SK-N-MC (cell line): ENCODE measurements around the gene RUFY4.

Experiments used
- DNase-seq: peaks from one replicate; pipeline ENCODE4 v3.0.0-alpha.2; 2011; ENCODE audit warnings: low read depth, low spot score
- H3K27ac ChIP-seq: fragments of 200-600 bp; sonication (generic); 2 replicates; pipeline ENCODE4 v1.5.1; 2016; ENCODE audit warnings: mixed run types
- H3K36me3 ChIP-seq: fragments of 200-600 bp; sonication (generic); 2 replicates; pipeline ENCODE4 v1.6.1; 2017; ENCODE audit warnings: antibody characterized with exemption, low read length, mixed read lengths; ENCODE audit not compliant: insufficient read depth
- H3K4me3 ChIP-seq: fragments of 200-600 bp; sonication (generic); 2 replicates; pipeline ENCODE4 v1.5.1; 2016
- H3K9ac ChIP-seq: fragments of 200-600 bp; sonication (generic); 2 replicates; pipeline ENCODE4 v1.8.0; 2017; ENCODE audit warnings: mixed run types, mixed read lengths; ENCODE audit not compliant: insufficient read length
- H3K9me3 ChIP-seq: fragments of 200-600 bp; sonication (generic); 2 replicates; pipeline ENCODE4 v1.6.1; 2017; ENCODE audit warnings: low read depth, mild to moderate bottlenecking, antibody characterized with exemption, low read length, moderate library complexity, mixed read lengths
- EZH2 ChIP-seq: fragments of 200-600 bp; sonication (generic); IDR thresholded peaks from one replicate; pipeline ENCODE4 v1.6.1; 2017; ENCODE audit warnings: antibody characterized with exemption
- FOXP2 ChIP-seq: optimal IDR thresholded peaks from 2 replicates; pipeline ENCODE3; 2011; ENCODE audit warnings: mild to moderate bottlenecking, moderate library complexity; ENCODE audit not compliant: insufficient read depth; ENCODE audit errors: extremely low read length, control extremely low read depth
- POLR2AphosphoS5 ChIP-seq: IDR thresholded peaks from 2 replicates; pipeline ENCODE4 v1.6.1; 2012; ENCODE audit warnings: mild to moderate bottlenecking, low read depth, low read length, borderline replicate concordance

RUFY4 gene

GRCh38 chr2:218046238-218046637 lies 22.8 kb upstream of the RUFY4 start:
- no peaks in the 10 kb centered on the region for H3K9me3 ChIP-seq

DNA sequence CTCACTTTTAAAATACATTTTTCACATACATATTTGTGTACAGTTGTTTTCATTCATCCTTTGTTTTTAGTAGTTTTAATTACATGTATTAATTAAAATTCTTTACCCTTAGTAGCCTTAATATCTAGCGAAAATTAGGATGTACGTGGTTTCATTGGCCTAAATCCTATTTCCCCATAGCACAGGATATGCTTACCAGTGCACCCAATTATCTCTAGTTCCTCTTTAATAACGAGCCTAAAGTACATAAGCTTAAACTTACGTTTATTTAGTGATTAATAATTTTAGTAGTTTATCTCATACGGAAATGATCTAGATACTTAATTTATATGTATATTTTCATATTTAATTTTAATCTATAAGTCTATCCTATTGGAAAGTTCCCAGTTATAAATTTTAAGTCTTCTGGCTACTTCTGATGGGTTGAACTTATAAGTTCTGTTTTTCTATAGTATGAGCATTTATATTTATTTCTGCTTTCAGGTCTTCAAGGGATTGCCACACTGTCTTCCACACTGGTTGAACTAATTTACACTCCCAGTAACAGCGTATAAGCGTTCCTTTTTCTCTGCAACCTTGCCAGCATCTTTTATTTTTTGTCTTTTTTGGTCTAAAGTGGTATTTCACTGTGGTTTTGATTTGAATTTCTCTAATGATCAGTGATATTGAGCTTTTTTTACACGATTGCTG lies 21.4 kb upstream of the RUFY4 start:
- Histone ChIP-seq H3K9ac (no peak overlapping the region), H3K9me3 (no peaks in the 10 kb centered on the region), H3K4me3 (no peak overlapping the region), H3K36me3 (no peaks in the 10 kb centered on the region), H3K27ac (no peak overlapping the region)
- no peak for DNase-seq
- TF ChIP-seq POLR2AphosphoS5 (no peak), EZH2 (no peak), FOXP2 (no peak)

More at GRCh38 chr2:218046238-218046637, 22.8 kb upstream of the RUFY4 start:
- Histone ChIP-seq H3K4me3 (no peak overlapping the region), H3K36me3 (no peaks in the 10 kb centered on the region), H3K27ac (no peak overlapping the region), H3K9ac (no peak overlapping the region)
- no peak for DNase-seq
- TF ChIP-seq EZH2 (no peak), POLR2AphosphoS5 (no peak), FOXP2 (no peak)

DNA sequence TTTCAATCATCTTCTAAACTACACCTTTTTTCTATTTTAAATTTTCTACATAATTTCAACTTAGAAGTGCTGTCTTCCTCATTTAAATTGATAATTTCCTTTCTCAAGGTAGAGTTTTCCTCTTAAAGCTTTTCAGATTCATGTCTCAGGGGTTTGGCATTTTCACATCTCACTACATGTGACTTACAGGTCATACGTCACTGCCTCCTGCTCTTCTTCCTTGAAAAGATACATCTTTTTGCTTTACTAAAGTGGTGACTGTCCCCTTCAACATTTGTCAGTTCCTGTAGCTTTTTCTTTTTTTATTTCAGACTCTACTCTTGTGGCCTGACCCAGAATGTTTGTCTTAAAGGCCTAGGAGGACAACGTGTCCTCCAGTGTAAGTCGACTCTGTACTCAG lies 17.1 kb upstream of the RUFY4 start:
- Histone ChIP-seq H3K4me3 (no peak overlapping the region), H3K36me3 (no peaks in the 10 kb centered on the region), H3K9me3 (no peaks in the 10 kb centered on the region), H3K27ac (no peak overlapping the region), H3K9ac (no peak overlapping the region)
- DNase-seq, result no peak
- TF ChIP-seq EZH2, result no peak
- no peak for TF ChIP-seq FOXP2
- TF ChIP-seq POLR2AphosphoS5, result no peak

GRCh38 chr2:218059289-218059688 lies 9.8 kb upstream of the RUFY4 start:
- H3K36me3 ChIP-seq, result no peaks in the 10 kb centered on the region
- no peak overlapping the region for H3K4me3 ChIP-seq
- H3K9ac ChIP-seq, result no peak overlapping the region
- TF ChIP-seq FOXP2 (no peak), POLR2AphosphoS5 (no peak), EZH2 (no peak)
- no peaks in the 10 kb centered on the region for H3K9me3 ChIP-seq
- DNase-seq, result no peak
- no peak overlapping the region for H3K27ac ChIP-seq

DNA sequence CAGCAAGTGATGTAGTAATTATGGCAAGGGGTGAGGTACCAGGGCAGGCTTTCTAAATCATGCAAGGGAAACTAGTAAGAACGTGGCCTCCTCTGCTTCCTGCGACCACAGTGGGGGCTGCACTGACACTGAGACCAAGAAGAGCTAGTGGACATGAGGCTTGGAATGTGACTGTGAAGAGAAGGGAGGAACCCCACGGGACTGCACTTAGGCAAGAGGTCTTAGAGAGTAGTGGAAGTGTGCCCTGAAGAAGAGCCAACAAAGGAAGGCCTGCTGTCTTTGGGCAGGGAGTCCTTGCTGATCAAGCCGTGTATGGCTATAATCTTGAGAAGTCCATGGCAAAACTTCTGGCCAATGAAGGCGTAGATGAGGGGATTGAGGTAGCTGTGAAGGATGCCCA lies 8.9 kb upstream of the RUFY4 start:
- Histone ChIP-seq H3K4me3 (no peak overlapping the region), H3K9ac (no peak overlapping the region), H3K9me3 (no peaks in the 10 kb centered on the region), H3K27ac (no peak overlapping the region), H3K36me3 (no peaks in the 10 kb centered on the region)
- TF ChIP-seq POLR2AphosphoS5 (no peak), EZH2 (no peak), FOXP2 (no peak)
- DNase-seq, result no peak

DNA sequence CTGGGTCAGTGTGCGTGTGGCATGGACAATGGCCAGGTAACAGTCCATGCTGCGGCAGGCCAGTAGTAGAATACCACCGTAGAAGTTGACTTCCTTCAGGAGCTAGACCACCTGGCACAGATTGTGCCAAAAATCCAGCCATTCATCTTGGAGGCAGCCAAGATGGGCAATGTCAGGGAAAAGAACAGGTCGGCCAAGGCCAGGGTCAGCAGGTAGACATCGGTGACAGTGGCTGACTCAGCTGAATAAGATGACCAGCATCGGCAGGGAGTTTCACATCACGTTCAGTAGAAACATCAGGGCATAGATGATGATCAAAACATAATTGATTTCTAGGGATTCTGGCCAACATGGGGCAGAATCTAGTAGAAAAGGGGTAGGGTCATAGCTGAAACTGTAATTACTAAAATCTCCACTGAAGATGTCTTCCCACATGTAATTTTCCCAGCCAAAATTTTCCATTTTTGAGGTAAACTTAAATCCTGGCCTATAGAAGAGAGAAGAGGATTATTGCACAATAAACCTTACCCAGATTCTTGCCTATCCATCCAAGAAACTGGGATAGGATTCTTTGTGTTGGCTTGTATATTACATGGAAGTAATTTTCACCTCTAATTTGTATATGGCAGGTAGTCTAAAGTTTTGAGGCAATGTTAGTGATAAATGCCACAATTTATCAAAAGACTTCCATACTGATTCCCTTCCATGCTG lies 7.9 kb upstream of the RUFY4 start:
- TF ChIP-seq FOXP2 (no peak), EZH2 (no peak), POLR2AphosphoS5 (no peak)
- no peak overlapping the region for H3K4me3 ChIP-seq

GRCh38 chr2:218063486-218063885 lies 5.6 kb upstream of the RUFY4 start:
- Histone ChIP-seq H3K36me3 (no peaks in the 10 kb centered on the region), H3K27ac (no peak overlapping the region), H3K9me3 (no peaks in the 10 kb centered on the region), H3K4me3 (no peak overlapping the region), H3K9ac (no peak overlapping the region)
- DNase-seq, result no peak
- TF ChIP-seq POLR2AphosphoS5, result no peak

More for the DNA sequence above, 7.9 kb upstream of the RUFY4 start:
- Histone ChIP-seq H3K9me3 (no peaks in the 10 kb centered on the region), H3K27ac (no peak overlapping the region), H3K9ac (no peak overlapping the region), H3K36me3 (no peaks in the 10 kb centered on the region)
- DNase-seq, result no peak

GRCh38 chr2:218063896-218064295 lies 5.2 kb upstream of the RUFY4 start:
- TF ChIP-seq POLR2AphosphoS5, result no peak
- no peak for TF ChIP-seq FOXP2
- TF ChIP-seq EZH2, result no peak
- Histone ChIP-seq H3K27ac (no peak overlapping the region), H3K9me3 (no peaks in the 10 kb centered on the region), H3K9ac (no peak overlapping the region), H3K4me3 (no peak overlapping the region), H3K36me3 (no peaks in the 10 kb centered on the region)
- no peak for DNase-seq
